ENCODE results near the gene C9orf50.
A peak's percentile ranks its signal among the peaks of the same experiment; 100 is the strongest.

Gene C9orf50

GRCh38 chr9:129629251-129629820, 8.4 kb upstream of the C9orf50 start:
- DNase-seq: no peak

GRCh38 chr9:129628709-129629108, 7.8 kb upstream of the C9orf50 start:
- DNase-seq: no peak

- DNase-seq: no peak
Observed at GRCh38 chr9:129627556-129628440, 6.9 kb upstream of the C9orf50 start.

DNA sequence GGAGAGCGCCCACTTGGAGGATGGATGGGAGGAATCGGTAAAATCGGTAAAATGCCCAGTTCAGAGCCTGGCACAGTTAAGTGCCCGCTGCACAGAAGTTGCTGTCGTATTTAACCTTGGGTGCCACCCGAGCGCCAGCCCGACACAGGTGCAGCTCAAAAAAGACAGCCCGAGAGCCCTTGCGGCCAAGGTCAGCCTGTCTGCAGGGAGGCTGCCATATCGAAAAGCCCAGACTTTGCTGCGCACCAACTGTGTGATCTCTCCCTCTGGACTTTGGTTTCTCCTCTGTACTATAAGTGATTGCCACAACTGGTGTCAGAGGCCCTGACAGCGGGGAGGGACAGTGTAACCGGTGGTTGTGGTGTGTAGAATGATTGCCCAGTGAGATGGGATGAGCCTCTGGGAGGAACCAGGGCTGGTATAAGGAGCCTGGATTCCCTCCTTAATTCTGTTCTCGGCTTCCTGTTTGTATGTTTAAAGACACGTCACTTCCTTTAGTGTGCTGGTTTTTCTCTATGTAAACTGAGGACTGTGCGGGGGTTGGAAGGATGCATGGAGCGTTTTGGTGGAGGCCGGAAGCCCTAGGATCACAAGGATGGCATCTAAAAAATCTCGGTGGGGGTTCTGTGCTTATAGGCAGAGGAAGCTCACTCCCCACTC, 5.9 kb upstream of the C9orf50 start:
- DNase-seq: no peak

- no peak for DNase-seq
Observed at GRCh38 chr9:129626079-129626624, 5.3 kb upstream of the C9orf50 start, which contains the start of gene NTMT1. TSS of gene NTMT1 (plus strand) at chr9:129626163. CDS start at chr9:129632704, 6,541 bp downstream.

- DNase-seq: peak; percentile 84
Observed at GRCh38 chr9:129624947-129625346, 4.0 kb upstream of the C9orf50 start.

DNA sequence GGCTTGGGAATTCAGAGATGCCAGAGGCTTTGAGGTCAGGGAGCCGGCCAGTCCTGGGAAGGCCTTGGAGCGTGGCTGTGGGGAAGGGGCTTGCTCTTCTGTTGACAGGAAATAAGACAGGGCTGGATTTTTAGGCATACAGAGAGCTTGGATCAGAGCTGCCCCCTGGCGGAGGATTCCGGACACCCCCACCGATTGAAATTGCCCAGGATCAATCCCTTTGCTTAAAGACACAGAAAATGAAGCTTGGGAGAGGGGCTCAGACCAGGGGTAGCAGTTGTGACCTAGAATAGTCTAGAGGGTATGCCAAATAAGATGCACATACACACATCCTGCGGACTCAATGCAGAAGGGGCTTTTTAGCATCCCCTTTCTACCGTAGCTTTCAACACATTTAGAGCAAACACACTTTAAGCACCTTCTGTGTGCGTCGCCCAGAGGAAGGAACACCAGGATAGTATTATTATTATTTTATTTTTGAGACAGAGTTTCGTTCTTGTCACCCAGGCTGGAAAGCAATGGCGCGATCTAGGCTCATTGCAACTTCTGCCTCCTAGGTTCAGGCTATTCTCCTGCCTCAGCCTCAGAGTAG, 3.4 kb upstream of the C9orf50 start:
- DNase-seq: no peak

DNA sequence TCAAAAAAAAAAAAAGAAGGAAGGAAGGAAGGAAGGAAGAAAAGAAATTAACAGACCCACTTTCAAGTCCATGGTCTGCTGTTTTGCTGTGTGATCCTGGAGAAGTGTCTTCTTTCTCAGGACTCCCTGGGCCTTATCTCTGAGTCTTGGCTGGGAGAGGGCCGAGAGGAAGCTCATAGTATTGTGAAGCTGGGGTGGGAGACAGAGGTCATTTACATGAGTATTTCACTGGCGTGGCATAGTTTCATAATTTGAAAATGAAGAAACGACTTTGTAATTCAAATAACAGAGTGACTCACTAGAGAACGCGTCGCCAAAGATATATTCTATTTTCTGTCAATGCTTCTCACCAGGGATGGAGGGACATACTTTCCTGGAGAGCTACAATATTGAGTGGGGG, 2.4 kb upstream of the C9orf50 start:
- DNase-seq: no peak

DNA sequence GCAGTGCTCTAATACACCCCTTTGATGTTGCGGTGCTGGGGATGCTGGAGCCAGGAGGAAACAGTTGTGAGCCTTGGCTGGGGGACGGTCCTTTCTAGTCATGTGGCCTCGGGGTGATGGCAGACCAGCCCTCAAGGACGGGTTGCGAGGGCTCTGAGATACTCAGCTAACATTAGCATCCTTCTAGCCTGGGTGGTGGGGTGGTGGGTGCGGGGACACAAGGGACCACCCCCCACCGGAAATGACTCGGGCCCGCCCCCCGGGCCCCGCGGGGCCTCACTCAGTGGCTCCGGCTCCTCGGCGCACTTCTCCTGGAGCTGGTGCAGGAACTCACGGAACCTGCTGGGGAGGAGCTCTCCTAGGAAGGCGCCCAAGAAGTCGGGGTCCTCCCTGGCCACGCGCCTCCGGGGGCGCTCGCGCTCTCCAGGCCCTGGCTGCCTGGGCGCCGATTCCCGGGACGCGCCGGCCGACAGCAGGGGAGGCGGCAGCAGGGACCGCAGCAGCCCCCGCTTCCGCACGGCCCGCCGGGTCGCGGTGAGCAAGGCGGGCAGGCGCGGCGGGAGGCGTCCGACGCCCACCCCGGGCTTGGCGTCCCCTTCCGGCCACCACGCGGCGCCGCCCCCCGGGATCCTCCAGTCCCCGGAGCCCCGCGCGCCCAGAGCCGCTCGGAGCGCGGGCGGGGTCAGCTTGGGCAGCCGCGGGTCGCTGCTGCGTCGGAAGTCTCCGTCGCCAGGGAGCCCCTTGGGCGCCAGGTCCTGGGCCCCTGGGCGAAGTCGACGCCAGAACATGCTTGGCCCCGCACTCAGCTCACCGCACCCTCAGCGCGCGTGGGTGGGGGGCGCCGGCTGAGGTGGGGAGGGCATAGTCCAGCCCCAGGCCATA, 873 bp downstream of the C9orf50 start:
- DNase-seq: no peak

DNA sequence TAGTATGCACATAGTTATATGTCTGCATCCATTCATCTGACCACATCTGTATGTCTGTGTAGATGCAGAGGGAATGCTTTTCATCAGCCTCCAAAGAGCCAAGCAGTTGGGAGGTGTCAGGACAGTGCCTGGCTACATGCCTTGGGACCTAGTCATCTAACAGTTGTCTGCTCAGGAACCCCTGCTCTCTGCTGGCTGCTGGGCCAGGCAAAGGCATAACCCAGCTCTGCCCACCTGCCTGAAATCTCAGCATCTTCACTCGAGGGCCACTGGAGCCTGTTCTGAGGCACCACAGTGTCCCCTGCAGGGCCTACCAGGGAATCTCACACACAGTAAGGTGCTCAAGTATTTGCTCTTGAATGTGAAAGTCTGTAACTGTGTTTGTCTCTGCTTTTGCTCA, 3.7 kb downstream of the C9orf50 start:
- DNase-seq: no peak

DNA sequence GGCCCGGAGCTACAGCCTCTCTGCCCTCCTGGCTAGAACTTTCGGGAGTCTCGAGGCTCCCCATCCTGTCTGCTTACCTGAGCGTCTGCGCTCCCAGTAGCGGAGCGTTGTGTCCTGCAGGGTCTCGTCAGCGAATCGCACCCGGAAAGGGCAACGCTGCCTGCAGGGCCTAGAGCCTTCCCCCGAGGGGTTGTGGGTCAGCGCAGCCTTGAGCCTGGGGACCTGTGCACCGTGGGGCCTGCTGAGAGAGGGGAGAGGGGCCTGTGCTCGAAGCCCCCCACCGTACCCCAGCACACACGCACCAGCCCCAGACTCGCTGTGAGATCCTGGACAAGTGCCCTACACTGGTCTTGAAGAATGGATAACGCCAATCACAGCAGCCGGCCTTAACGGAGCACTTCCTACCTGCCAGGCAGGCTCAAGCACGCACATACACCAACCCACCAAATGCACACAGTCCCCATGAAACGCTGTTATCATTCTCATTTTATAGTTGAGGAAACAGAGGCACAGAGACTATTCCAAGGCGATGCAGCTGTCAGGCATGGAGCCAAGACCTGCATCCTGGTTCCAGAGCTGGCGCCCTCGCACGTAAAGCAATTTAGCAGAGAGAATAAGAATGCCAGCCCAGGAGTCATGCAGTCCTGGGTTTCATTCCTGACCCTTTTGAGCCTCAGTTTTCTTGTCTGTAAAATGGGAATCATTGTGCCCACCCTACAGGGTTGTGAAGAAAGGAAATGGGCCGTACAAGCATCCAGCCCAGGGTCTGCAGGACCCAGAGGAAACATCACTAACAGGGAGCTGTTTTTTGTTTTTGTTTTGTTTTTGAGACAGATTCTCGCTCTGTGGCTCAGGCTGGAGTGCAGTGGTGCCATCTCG, 5.3 kb downstream of the C9orf50 start:
- DNase-seq: no peak

GRCh38 chr9:129614932-129615331, 6.0 kb downstream of the C9orf50 start:
- no peak for DNase-seq

GRCh38 chr9:129613520-129614175, 7.3 kb downstream of the C9orf50 start:
- no peak for DNase-seq

- DNase-seq: no peak
Observed at GRCh38 chr9:129612815-129613519, 7.9 kb downstream of the C9orf50 start.

GRCh38 chr9:129612123-129612522, 8.8 kb downstream of the C9orf50 start:
- DNase-seq: no peak

DNA sequence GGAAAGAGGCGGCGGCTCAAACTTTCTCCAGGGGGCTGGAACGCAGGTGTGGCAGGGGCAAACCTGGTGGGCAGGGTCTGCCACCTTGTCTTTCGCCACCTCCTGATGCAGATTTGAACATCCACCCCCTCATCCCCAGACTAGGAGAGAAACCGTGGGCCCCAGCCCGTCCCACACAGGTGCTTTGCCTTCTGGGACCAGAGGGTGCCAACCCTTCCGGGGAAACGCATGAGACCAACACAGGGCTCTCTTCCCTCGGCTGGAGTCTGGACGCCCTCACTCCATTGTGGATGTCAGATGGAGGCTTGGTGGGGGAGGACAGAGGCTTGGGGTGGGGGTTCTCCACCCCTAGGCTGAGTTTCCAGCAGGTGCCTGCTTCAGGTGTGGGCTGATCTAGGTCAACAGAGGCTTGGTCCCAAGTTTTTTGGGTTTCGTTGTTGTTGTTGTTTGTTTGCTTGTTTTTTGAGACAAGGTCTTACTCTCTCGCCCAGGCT, 9.5 kb downstream of the C9orf50 start:
- DNase-seq: no peak

- no peak for DNase-seq
Observed at GRCh38 chr9:129610473-129611306, 10.2 kb downstream of the C9orf50 start.

GRCh38 chr9:129610213-129610472, 10.8 kb downstream of the C9orf50 start:
- DNase-seq: no peak
